ENCODE results near the gene SPEM3. TPM values are rescaled to one million over a fixed set of nuclear protein-coding genes. Genes with fewer than 3 reads are reported as not detected.

Gene SPEM3
- total RNA-seq, 1 experiment from 2014 or later: not detected

DNA sequence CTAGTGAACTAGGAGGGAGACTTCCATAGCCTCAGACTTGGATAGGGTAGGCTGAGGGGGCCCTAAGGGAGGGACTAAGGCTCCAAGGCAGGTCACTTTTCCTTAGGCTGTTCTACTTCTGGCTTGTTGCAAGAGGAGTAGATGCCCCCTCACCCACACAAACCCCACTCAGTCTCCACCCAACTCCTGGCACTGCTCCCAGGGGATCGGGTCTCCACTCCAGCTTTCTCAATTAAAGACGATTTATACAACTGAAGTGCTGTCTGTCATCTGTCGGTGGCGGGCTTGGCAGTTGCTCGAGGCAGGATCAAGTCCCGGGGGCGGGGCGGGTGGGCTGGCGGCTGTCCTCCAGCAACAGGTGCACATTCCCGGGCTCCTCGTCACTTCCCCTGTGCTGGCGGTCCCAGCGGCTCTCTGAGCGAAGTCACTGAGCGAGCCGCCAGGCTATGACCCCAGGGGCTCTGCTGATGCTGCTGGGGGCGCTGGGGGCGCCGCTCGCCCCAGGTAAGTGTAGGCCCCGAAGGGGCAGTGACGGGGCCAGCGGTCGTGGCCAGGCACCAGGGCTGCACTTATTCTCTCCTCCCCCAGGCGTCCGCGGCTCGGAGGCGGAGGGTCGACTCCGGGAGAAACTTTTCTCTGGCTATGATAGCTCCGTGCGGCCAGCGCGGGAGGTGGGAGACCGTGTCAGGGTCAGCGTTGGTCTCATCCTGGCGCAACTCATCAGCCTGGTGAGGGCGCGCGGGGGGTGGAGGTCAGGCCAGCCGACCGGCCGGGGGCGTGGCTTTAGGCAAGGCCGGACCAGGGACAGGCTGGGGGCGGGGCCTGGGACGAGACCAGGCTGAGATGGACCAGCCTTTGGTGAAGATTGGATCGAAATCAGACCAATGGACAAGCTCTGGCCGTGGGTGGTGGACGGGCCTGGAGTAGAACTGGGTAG lies 16.3 kb downstream of the SPEM3 start, which contains the start of gene CHRNB1:
TSS of gene CHRNB1 (plus strand) at position 380 of the 937 bp plus-strand sequence. CDS start at position 447, 67 bp downstream.
- no peaks in the 10 kb centered on the region for H3K27me3 Mint-ChIP-seq (ENCODE audit: insufficient read depth, unreplicated experiment)
- no peak for DNase-seq (ENCODE audit: unreplicated experiment)
- no TSS peak for BruUV-seq (replicated peaks)
- no peaks in the 10 kb centered on the region for H3K9me3 Mint-ChIP-seq (ENCODE audit: unreplicated experiment)
- H3K4me3 Mint-ChIP-seq (ENCODE audit: unreplicated experiment): peak within 1 kb of the TSS; percentile 31
- H3K36me3 Mint-ChIP-seq (ENCODE audit: insufficient read depth, unreplicated experiment): peaks cover 4% of the 10 kb centered on the region
- CTCF ChIA-PET: interaction anchor here (0.5 to 2.8 kb wide), 8 partner anchors 8 to 1873 kb away, joined by 3 to 16 read pairs (median 4); no protein-coding TSS in a partner anchor
- intact Hi-C loops (cut with micrococcal nuclease): loop anchor here (1.0 kb wide), 1 partner anchor 39 kb away; the partner anchor contains the start of gene POLR2A
- POLR2A ChIA-PET: interaction anchor here (0.9 to 5.7 kb wide), 15 partner anchors 7 to 242 kb away, joined by 3 to 58 read pairs (median 7); partner anchors contain the start of genes MPDU1, POLR2A, TMEM102 and TMEM256
- peaks cover 11% of the 10 kb centered on the region for H3K4me1 Mint-ChIP-seq (ENCODE audit: insufficient read depth, unreplicated experiment)
- H3K27ac Mint-ChIP-seq (ENCODE audit: low read depth, unreplicated experiment): peak within 1 kb of the TSS; percentile 90
- TF ChIP-seq, protein P1, sequence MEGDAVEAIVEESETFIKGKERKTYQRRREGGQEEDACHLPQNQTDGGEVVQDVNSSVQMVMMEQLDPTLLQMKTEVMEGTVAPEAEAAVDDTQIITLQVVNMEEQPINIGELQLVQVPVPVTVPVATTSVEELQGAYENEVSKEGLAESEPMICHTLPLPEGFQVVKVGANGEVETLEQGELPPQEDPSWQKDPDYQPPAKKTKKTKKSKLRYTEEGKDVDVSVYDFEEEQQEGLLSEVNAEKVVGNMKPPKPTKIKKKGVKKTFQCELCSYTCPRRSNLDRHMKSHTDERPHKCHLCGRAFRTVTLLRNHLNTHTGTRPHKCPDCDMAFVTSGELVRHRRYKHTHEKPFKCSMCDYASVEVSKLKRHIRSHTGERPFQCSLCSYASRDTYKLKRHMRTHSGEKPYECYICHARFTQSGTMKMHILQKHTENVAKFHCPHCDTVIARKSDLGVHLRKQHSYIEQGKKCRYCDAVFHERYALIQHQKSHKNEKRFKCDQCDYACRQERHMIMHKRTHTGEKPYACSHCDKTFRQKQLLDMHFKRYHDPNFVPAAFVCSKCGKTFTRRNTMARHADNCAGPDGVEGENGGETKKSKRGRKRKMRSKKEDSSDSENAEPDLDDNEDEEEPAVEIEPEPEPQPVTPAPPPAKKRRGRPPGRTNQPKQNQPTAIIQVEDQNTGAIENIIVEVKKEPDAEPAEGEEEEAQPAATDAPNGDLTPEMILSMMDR (IDR thresholded peaks at IDR 0.05; ENCODE audit: unreplicated experiment): no peak

DNA sequence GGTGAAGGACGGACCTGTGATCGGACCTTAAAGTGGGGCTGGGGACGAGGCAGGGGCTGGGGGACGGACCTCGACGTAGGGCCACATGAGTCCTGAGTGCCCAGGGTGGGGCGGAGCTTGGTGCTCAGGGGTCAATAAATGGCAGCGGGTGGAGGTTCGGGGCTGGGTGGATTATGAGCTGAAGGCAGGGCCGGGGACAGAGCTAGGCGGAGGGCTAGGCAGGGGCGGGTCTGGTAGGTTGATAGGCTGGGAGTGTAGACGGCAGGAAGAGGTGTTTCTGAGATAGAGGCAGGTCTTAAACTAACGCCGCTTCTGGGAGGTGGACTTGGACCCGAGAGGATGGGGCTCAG lies 16.9 kb downstream of the SPEM3 start:
- Mint-ChIP-seq H3K27me3 (ENCODE audit: insufficient read depth, unreplicated experiment) (no peaks in the 10 kb centered on the region), H3K36me3 (ENCODE audit: insufficient read depth, unreplicated experiment) (peaks cover 4% of the 10 kb centered on the region), H3K27ac (ENCODE audit: low read depth, unreplicated experiment) (peak overlapping the region; percentile 31), H3K4me3 (ENCODE audit: unreplicated experiment) (no peak overlapping the region), H3K4me1 (ENCODE audit: insufficient read depth, unreplicated experiment) (peaks cover 13% of the 10 kb centered on the region), H3K9me3 (ENCODE audit: unreplicated experiment) (no peaks in the 10 kb centered on the region)
- DNase-seq (ENCODE audit: unreplicated experiment): no peak
- TF ChIP-seq, protein P1 (IDR thresholded peaks at IDR 0.05; ENCODE audit: unreplicated experiment): no peak
- CTCF ChIA-PET: interaction anchor here (0.6 to 2.8 kb wide), 5 partner anchors 8 to 115 kb away, joined by 3 to 16 read pairs (median 3); no protein-coding TSS in a partner anchor
- POLR2A ChIA-PET: interaction anchor here (2.7 kb wide), 1 partner anchor 11 kb away, joined by 16 read pairs; no protein-coding TSS in a partner anchor
- no TSS peak for BruUV-seq (replicated peaks)
- intact Hi-C loops (cut with micrococcal nuclease): no loop called here

DNA sequence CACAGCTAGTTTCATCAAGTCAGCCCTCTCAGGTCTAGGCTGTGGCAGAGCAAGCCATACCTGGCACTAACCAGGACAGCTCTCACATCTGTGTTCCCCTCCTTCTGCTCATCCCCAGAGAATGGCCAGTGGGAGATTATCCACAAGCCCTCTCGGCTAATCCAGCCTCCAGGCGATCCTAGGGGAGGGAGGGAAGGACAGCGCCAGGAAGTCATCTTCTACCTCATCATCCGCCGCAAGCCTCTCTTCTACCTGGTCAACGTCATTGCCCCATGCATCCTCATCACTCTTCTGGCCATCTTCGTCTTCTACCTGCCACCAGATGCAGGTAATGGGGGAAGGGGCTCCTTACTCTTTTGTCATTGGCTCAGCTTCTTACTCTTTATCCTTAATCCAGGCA lies 19.8 kb downstream of the SPEM3 start:
- peaks cover 15% of the 10 kb centered on the region for H3K4me1 Mint-ChIP-seq (ENCODE audit: insufficient read depth, unreplicated experiment)
- peaks cover 4% of the 10 kb centered on the region for H3K36me3 Mint-ChIP-seq (ENCODE audit: insufficient read depth, unreplicated experiment)
- no peak overlapping the region for H3K27ac Mint-ChIP-seq (ENCODE audit: low read depth, unreplicated experiment)
- POLR2A ChIA-PET: interaction anchor here (0.6 to 13.5 kb wide), 3 partner anchors 29 to 102 kb away, joined by 3 to 95 read pairs (median 4); partner anchors contain the start of gene ZBTB4
- no TSS peak for BruUV-seq (replicated peaks)
- intact Hi-C loops (cut with micrococcal nuclease): no loop called here
- H3K9me3 Mint-ChIP-seq (ENCODE audit: unreplicated experiment): no peaks in the 10 kb centered on the region
- H3K4me3 Mint-ChIP-seq (ENCODE audit: unreplicated experiment): no peak overlapping the region
- CTCF ChIA-PET: no interaction called here
- no peak for DNase-seq (ENCODE audit: unreplicated experiment)
- TF ChIP-seq, protein P1 (IDR thresholded peaks at IDR 0.05; ENCODE audit: unreplicated experiment): no peak
- H3K27me3 Mint-ChIP-seq (ENCODE audit: insufficient read depth, unreplicated experiment): no peaks in the 10 kb centered on the region

DNA sequence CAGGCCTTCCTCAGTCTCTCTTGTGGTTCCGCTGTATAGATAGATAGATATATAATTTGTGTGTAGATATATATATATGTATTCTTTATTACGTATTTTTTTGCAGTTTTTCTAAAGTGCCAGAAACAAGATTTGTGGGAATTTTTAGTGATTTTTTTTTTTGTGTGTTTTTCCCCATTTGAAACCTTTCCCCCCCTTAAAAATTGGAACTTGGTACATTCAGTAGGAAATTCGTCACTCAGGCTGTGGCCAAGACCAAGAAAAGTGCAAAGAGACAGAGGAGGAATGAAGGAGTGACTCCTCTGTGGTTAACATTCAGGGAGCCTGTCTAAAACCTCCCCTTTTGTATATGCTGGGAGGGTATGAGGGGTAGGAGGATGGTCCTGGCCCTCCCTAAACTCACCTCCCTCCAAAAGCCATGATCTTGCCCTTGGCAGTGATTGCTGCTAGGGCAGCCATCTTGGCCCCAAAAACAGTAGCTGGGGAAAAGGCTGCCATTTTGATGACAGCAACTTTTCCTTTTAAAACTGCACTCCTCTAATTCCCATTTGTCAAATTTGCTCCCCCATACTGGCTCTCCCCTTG lies 31.4 kb downstream of the SPEM3 start:
- POLR2A ChIA-PET: interaction anchor here (1.3 to 13.5 kb wide), 4 partner anchors 16 to 101 kb away, joined by 3 to 95 read pairs (median 10); partner anchors contain the start of genes POLR2A and ZBTB4
- no peaks in the 10 kb centered on the region for H3K9me3 Mint-ChIP-seq (ENCODE audit: unreplicated experiment)

More for the DNA sequence above, 31.4 kb downstream of the SPEM3 start:
- intact Hi-C loops (cut with micrococcal nuclease): no loop called here
- TF ChIP-seq, protein P1 (IDR thresholded peaks at IDR 0.05; ENCODE audit: unreplicated experiment): no peak
- Mint-ChIP-seq H3K4me1 (ENCODE audit: insufficient read depth, unreplicated experiment) (peaks cover 16% of the 10 kb centered on the region), H3K27me3 (ENCODE audit: insufficient read depth, unreplicated experiment) (no peaks in the 10 kb centered on the region), H3K36me3 (ENCODE audit: insufficient read depth, unreplicated experiment) (peaks cover 61% of the 10 kb centered on the region), H3K4me3 (ENCODE audit: unreplicated experiment) (no peak overlapping the region), H3K27ac (ENCODE audit: low read depth, unreplicated experiment) (no peak overlapping the region)
- no peak for DNase-seq (ENCODE audit: unreplicated experiment)
- no TSS peak for BruUV-seq (replicated peaks)
- CTCF ChIA-PET: interaction anchor here (0.6 to 0.9 kb wide), 2 partner anchors 14 to 101 kb away, joined by 3 to 4 read pairs; no protein-coding TSS in a partner anchor
